HUES6 (cell line): ENCODE measurements around the gene CATSPERD.
A peak's percentile ranks its signal among the peaks of the same experiment; 100 is the strongest.

Experiments used
- H3K27ac ChIP-seq: 2 replicates; pipeline ENCODE4 v1.7.0; 2013; ENCODE audit warnings: low read depth, mild to moderate bottlenecking, low read length, inconsistent platforms
- H3K27me3 ChIP-seq: 2 replicates; pipeline ENCODE4 v1.6.1; 2013; ENCODE audit warnings: low read length; ENCODE audit not compliant: control insufficient read depth, insufficient read depth
- H3K36me3 ChIP-seq: 2 replicates; pipeline ENCODE4 v1.6.1; 2013; ENCODE audit warnings: low read length; ENCODE audit not compliant: control insufficient read depth, insufficient read depth
- H3K4me1 ChIP-seq: 2 replicates; pipeline ENCODE4 v1.6.1; 2013; ENCODE audit warnings: low read length; ENCODE audit not compliant: control insufficient read depth, insufficient read depth
- H3K4me3 ChIP-seq: 2 replicates; pipeline ENCODE4 v1.5.1; 2013; ENCODE audit warnings: low read depth, low read length
- H3K9ac ChIP-seq: one replicate; pipeline ENCODE4 v1.6.1; 2013; ENCODE audit warnings: mild to moderate bottlenecking, low read length
- H3K9me3 ChIP-seq: 2 replicates; pipeline ENCODE4 v1.6.1; 2013; ENCODE audit warnings: low read depth, low read length; ENCODE audit not compliant: control insufficient read depth, insufficient read depth

Gene CATSPERD

DNA sequence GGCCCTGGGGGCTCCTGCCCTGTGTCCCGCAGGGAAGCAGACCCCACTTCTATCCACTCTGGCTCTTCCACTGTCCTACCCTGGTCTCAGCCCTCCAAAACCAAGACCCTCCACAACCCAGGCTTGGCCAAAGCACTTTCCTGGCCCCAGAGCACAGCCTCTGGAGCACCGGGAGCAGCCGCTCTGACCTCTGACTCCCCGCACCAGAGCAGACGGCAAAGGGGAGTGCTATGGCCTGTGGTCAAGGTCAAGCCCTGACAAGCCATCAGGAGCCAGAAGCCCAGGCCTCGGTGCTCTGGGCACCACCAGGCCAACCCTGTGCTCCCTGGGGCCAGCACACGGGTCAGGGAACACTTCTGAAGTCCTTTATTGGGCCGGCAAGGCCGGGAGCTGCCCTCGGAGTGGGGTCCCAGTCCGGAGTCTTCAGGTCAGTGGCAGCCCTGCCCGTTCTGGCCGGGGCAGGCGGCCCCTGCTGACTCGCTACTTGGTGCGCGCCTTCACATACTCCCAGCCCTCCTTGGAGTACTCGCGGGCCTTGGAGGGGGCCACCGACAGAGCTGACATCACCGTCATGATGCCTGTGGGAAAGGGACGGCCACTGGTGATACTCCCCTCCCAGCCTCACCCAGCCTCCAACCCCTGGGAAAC lies 42.2 kb upstream of the CATSPERD start:
- Histone ChIP-seq H3K36me3 (peaks cover 3% of the 10 kb centered on the region; the same call in 1 of the 2 replicates), H3K9ac (no peak overlapping the region), H3K4me3 (no peak overlapping the region), H3K27me3 (no peaks in the 10 kb centered on the region), H3K9me3 (no peaks in the 10 kb centered on the region), H3K27ac (no peak overlapping the region), H3K4me1 (peaks cover 8% of the 10 kb centered on the region; the same call in 1 of the 2 replicates)

DNA sequence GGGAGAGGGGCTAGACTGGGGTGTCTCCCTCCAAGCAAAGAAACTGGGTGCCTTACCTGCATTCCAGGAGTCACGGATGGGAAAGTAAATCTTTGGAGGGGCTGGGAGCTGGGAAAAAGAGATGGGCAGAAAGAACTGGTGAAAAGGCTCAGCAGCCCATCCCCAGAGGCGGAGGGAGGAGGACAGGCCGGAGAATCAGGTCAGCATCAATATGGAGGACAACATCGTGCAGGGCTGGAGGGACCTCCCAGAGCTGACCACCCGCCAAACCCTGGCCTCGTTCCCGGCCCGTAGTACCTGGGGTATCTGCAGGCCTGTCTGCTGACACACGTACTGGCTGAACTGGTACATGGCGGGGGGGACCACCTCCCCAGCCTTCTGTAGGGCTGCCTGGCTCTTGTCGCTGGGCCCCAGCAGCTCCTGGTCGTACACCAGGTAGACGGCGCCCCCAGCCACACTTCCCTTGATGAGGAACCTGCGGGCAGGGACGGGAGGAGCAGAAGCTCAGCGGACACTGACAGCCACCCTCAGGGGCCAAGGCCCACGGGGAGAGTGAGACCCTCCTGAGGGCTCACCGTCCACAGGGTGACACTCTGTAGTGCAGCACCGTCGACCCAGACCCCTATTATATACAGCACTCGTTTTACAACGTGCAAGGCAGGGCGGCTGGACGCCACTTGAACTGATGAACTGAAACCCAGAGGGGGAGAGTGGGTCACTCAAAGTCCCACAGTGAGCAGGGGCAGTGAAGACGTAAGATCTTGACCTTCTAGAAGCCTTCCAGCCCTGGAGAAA lies 41.0 kb upstream of the CATSPERD start:
- Histone ChIP-seq H3K27ac (no peak overlapping the region), H3K9me3 (no peaks in the 10 kb centered on the region), H3K4me3 (peak overlapping the region; percentile 80), H3K36me3 (no peaks in the 10 kb centered on the region), H3K4me1 (peaks cover 8% of the 10 kb centered on the region; the same call in 1 of the 2 replicates), H3K9ac (peak overlapping the region; percentile 71), H3K27me3 (no peaks in the 10 kb centered on the region)

DNA sequence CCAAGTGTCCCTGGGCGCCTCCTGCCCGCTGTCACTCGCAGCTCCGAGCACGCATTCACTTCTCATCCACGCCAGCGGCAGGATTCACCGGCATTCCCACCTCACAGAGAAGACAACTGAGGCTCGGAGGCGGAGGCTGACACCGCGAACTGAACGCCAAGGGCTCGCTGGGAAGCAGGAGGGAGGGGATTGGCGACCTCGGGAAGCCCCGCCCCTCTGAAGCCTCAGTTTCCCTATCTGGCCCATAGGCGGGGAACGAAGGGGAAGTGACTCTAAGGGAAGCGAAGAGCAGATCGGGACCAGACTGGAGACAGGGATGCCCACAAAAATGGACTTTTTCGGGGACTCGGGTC lies 40.4 kb upstream of the CATSPERD start:
- no peaks in the 10 kb centered on the region for H3K9me3 ChIP-seq
- no peaks in the 10 kb centered on the region for H3K27me3 ChIP-seq
- H3K27ac ChIP-seq: peak overlapping the region; percentile 8; the same call in 1 of the 2 replicates
- no peaks in the 10 kb centered on the region for H3K36me3 ChIP-seq
- H3K9ac ChIP-seq: peak overlapping the region; percentile 71
- peaks cover 8% of the 10 kb centered on the region; the same call in 1 of the 2 replicates for H3K4me1 ChIP-seq
- peak overlapping the region; percentile 80 for H3K4me3 ChIP-seq

DNA sequence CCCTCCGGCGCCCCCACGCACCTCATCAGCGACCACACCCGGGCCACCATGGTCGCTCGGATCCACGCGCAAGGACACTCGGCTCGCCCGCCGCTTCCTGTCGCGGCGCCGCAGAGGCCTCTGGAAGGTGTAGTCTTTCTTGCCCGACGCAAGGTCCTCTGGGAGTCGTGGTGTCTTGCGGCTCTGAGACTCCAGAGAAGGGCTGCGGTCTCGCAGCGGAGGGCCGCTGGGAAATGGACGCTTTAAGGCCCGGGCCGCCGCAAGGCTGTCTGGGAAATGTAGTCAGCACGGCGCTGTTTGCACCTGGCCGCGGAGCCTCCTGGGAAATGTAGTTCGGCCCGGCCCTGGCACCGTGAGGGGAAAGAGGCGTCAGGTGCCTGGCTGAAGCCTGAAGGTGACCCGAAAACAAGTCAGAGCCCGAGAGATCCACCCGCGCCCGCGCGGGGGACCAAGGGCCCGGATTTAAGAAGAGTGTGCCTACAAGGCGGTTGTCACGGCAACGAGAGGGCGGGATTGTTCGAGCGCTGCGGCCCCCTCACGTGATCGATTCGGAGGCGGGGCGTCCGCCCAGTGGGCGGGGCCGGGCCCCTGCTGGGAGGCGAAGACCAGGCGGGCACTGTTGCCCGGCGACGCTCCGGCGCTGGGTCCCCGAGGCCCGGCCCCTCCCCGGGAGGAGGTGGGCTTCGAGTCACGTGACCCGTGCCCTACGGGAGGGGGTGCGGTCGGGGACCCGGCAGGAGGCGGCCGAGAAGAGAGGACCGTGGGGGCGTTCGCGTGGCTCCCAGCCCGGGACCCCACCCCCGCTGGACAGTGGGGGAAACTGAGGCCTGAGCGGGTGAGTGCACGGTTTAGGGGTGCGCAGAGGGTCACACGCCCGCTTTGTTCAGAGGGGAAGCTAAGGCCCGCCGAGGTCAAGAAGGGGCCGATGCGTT lies 39.7 kb upstream of the CATSPERD start, which contains the start of the genes HSD11B1L and MICOS13:
HSD11B1L (plus strand) TSS at position 591 of the 932 bp plus-strand sequence. CDS start 3,806 bp downstream, outside the sequence.
MICOS13 (minus strand) TSS at position 80 of the 932 bp plus-strand sequence; CDS start at position 50, 30 bp downstream.
- Histone ChIP-seq H3K27me3 (no peaks in the 10 kb centered on the region), H3K9ac (peak within 1 kb of the TSS; percentile 71), H3K9me3 (no peaks in the 10 kb centered on the region), H3K36me3 (no peaks in the 10 kb centered on the region), H3K4me3 (peak within 1 kb of the TSS; percentile 80), H3K27ac (peak within 1 kb of the TSS; percentile 68), H3K4me1 (peaks cover 8% of the 10 kb centered on the region; the same call in 1 of the 2 replicates)

GRCh38 chr19:5681391-5682106 lies 38.9 kb upstream of the CATSPERD start:
- H3K27me3 ChIP-seq: no peaks in the 10 kb centered on the region
- H3K4me1 ChIP-seq: peaks cover 8% of the 10 kb centered on the region; the same call in 1 of the 2 replicates
- H3K4me3 ChIP-seq: peak overlapping the region; percentile 80
- H3K36me3 ChIP-seq: no peaks in the 10 kb centered on the region
- H3K9me3 ChIP-seq: no peaks in the 10 kb centered on the region
- no peak overlapping the region for H3K27ac ChIP-seq
- no peak overlapping the region for H3K9ac ChIP-seq

GRCh38 chr19:5682107-5682482 lies 38.3 kb upstream of the CATSPERD start:
- H3K9ac ChIP-seq: no peak overlapping the region
- no peak overlapping the region for H3K27ac ChIP-seq
- H3K4me1 ChIP-seq: peaks cover 8% of the 10 kb centered on the region; the same call in 1 of the 2 replicates
- no peaks in the 10 kb centered on the region for H3K36me3 ChIP-seq
- H3K9me3 ChIP-seq: no peaks in the 10 kb centered on the region
- no peaks in the 10 kb centered on the region for H3K27me3 ChIP-seq
- no peak overlapping the region for H3K4me3 ChIP-seq

GRCh38 chr19:5683177-5683886 lies 37.1 kb upstream of the CATSPERD start:
- Histone ChIP-seq H3K4me1 (peaks cover 8% of the 10 kb centered on the region; the same call in 1 of the 2 replicates), H3K4me3 (no peak overlapping the region), H3K27me3 (no peaks in the 10 kb centered on the region), H3K36me3 (no peaks in the 10 kb centered on the region), H3K9me3 (no peaks in the 10 kb centered on the region), H3K27ac (no peak overlapping the region), H3K9ac (no peak overlapping the region)

DNA sequence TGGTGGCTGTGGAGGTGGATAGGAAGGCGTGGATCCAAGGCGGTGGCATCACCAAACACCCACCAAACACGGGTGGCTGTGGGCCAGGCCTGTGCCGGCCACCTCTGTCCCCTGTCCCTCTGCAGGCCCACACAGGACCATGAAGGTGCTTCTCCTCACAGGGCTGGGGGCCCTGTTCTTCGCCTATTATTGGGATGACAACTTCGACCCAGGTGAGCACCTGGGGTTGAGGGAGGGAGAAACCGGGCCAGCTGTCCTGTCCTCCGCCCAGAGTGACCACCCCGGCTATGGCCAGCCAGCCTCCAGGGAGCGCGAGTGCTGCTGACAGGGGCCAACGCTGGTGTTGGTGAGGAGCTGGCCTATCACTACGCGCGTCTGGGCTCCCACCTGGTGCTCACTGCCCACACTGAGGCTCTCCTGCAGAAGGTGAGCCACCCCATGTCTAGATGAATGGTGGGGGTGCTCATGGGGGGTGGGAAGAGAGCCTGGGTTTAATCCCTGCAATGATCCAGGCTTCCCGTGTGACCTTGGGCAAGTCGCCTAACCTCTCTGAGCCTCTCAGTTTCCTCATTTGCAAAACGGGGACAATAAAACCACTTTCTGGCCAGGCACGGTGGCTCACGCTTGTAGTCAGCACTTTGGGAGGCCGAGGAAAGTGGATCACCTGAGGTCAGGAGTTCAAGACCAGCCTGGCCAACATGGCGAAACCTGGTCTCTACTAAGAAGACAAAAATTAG lies 35.6 kb upstream of the CATSPERD start:
- H3K4me1 ChIP-seq: 0 out of 2 replicates have a peak, but pooled peaks cover 4% of the 10 kb centered on the region
- H3K27ac ChIP-seq: no peak overlapping the region
- no peak overlapping the region for H3K9ac ChIP-seq
- H3K27me3 ChIP-seq: no peaks in the 10 kb centered on the region
- no peak overlapping the region for H3K4me3 ChIP-seq
- H3K36me3 ChIP-seq: no peaks in the 10 kb centered on the region
- no peaks in the 10 kb centered on the region for H3K9me3 ChIP-seq

- Histone ChIP-seq H3K9me3 (no peaks in the 10 kb centered on the region), H3K27me3 (no peaks in the 10 kb centered on the region), H3K27ac (no peak overlapping the region), H3K9ac (no peak overlapping the region), H3K4me1 (0 out of 2 replicates have a peak, but pooled peaks cover 2% of the 10 kb centered on the region), H3K4me3 (peak overlapping the region; percentile 81), H3K36me3 (peaks cover 10% of the 10 kb centered on the region)
These were observed 34.2 kb upstream of the CATSPERD start for GRCh38 chr19:5686326-5686646.
